ENCODE data around the gene ADAMTS12.

DNA sequence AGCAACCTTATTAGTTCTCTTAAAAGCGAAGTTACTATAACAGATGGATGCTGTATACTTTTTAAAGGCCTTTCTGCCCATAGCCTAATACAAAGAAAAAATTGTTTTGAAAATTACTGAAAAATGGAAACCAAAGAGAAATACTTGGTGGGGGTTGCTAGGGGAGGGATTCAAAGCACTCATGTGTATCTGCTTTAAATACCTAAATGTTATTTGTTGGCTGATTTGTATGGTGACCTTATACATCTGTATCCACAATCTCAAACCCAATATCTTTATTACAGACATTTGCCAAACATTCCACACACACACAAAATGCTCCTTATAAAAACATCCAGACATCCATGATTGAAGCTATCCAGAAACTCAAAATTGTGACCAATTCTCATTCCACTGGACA lies 172.0 kb downstream of the ADAMTS12 start:
- TF ChIP-seq, protein P1, sequence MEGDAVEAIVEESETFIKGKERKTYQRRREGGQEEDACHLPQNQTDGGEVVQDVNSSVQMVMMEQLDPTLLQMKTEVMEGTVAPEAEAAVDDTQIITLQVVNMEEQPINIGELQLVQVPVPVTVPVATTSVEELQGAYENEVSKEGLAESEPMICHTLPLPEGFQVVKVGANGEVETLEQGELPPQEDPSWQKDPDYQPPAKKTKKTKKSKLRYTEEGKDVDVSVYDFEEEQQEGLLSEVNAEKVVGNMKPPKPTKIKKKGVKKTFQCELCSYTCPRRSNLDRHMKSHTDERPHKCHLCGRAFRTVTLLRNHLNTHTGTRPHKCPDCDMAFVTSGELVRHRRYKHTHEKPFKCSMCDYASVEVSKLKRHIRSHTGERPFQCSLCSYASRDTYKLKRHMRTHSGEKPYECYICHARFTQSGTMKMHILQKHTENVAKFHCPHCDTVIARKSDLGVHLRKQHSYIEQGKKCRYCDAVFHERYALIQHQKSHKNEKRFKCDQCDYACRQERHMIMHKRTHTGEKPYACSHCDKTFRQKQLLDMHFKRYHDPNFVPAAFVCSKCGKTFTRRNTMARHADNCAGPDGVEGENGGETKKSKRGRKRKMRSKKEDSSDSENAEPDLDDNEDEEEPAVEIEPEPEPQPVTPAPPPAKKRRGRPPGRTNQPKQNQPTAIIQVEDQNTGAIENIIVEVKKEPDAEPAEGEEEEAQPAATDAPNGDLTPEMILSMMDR (conservative IDR thresholded peaks at IDR 0.05; ENCODE audit: low read depth, low read length) = no peak
- TF ChIP-seq EZH2 (IDR thresholded peaks at IDR 0.05; ENCODE audit: low read length, unreplicated experiment) (no peak), EZH2phosphoT487 (IDR thresholded peaks at IDR 0.05; ENCODE audit: borderline replicate concordance, low read length) (no peak)
